Activated T-helper 17 cell treated with anti-CD3 and anti-CD28 coated beads, Interleukin-2, amount 50 U/mL, for 72 hours (primary cell): ENCODE measurements around the gene CFB. TPM values are rescaled to one million over a fixed set of nuclear protein-coding genes. Genes with fewer than 3 reads are reported as not detected.

Source experiments
- ATAC-seq: fragments of 150-1000 bp; cut with Tn5 transposase; replicated peaks from 2 replicates; pipeline ENCODE4 v1.10.0; 2021; ENCODE audit warnings: mild to moderate bottlenecking, moderate library complexity
- H3K27ac Mint-ChIP-seq: one replicate; pipeline ENCODE4 v1.8.0; 2022; ENCODE audit warnings: mixed read lengths
- H3K27me3 Mint-ChIP-seq: one replicate; pipeline ENCODE4 v1.8.0; 2022; ENCODE audit warnings: mixed read lengths
- H3K36me3 Mint-ChIP-seq: one replicate; pipeline ENCODE4 v1.8.0; 2022; ENCODE audit warnings: low read depth, mild to moderate bottlenecking, mixed read lengths
- H3K4me1 Mint-ChIP-seq: one replicate; pipeline ENCODE4 v1.8.0; 2022; ENCODE audit warnings: mixed read lengths
- H3K4me3 Mint-ChIP-seq: one replicate; pipeline ENCODE4 v1.8.0; 2022; ENCODE audit warnings: mild to moderate bottlenecking, mixed read lengths
- H3K9me3 Mint-ChIP-seq: one replicate; pipeline ENCODE4 v1.8.0; 2022; ENCODE audit warnings: mixed read lengths
- total RNA-seq, 2 donors: library from RNA; stranded (reverse); gene quantifications; one replicate each; pipeline ENCODE4 v1.2.3, GENCODE V29; 2022

CFB gene
- total RNA-seq, 2 donors from 2014 or later, result 1.5 TPM; not detected in 1

GRCh38 chr6:31949926-31950548 is 4.1 kb downstream of the CFB start:
- H3K27ac Mint-ChIP-seq, result no peak overlapping the region
- ATAC-seq, result no peak

GRCh38 chr6:31952140-31952805 is 6.4 kb downstream of the CFB start:
- ATAC-seq, result peak; percentile 69
- H3K9me3 Mint-ChIP-seq, result no peaks in the 10 kb centered on the region
- peaks cover 66% of the 10 kb centered on the region for H3K36me3 Mint-ChIP-seq
- no peaks in the 10 kb centered on the region for H3K27me3 Mint-ChIP-seq
- no peak overlapping the region for H3K4me3 Mint-ChIP-seq
- peaks cover 7% of the 10 kb centered on the region for H3K4me1 Mint-ChIP-seq
- peak overlapping the region; percentile 5 for H3K27ac Mint-ChIP-seq

More at GRCh38 chr6:31949926-31950548, 4.1 kb downstream of the CFB start:
- Mint-ChIP-seq H3K4me1 (peaks cover 4% of the 10 kb centered on the region), H3K36me3 (peaks cover 44% of the 10 kb centered on the region), H3K27me3 (no peaks in the 10 kb centered on the region), H3K9me3 (no peaks in the 10 kb centered on the region), H3K4me3 (no peak overlapping the region)

- no peak overlapping the region for H3K4me3 Mint-ChIP-seq
- H3K27me3 Mint-ChIP-seq, result no peaks in the 10 kb centered on the region
- peaks cover 67% of the 10 kb centered on the region for H3K36me3 Mint-ChIP-seq
- peaks cover 9% of the 10 kb centered on the region for H3K4me1 Mint-ChIP-seq
- no peak for ATAC-seq
- H3K27ac Mint-ChIP-seq, result peak overlapping the region; percentile 5
- H3K9me3 Mint-ChIP-seq, result no peaks in the 10 kb centered on the region
Observed at GRCh38 chr6:31952890-31953289, 7.0 kb downstream of the CFB start.

GRCh38 chr6:31954511-31954910 is 8.6 kb downstream of the CFB start:
- Mint-ChIP-seq H3K4me1 (peaks cover 10% of the 10 kb centered on the region), H3K27ac (no peak overlapping the region), H3K27me3 (no peaks in the 10 kb centered on the region), H3K4me3 (no peak overlapping the region), H3K36me3 (peaks cover 77% of the 10 kb centered on the region), H3K9me3 (no peaks in the 10 kb centered on the region)
- no peak for ATAC-seq

- no peaks in the 10 kb centered on the region for H3K27me3 Mint-ChIP-seq
- H3K4me3 Mint-ChIP-seq, result peak overlapping the region; percentile 97
- H3K4me1 Mint-ChIP-seq, result peaks cover 22% of the 10 kb centered on the region
- peaks cover 85% of the 10 kb centered on the region for H3K36me3 Mint-ChIP-seq
- no peak for ATAC-seq
- H3K9me3 Mint-ChIP-seq, result no peaks in the 10 kb centered on the region
- peak overlapping the region; percentile 97 for H3K27ac Mint-ChIP-seq
Observed at GRCh38 chr6:31956796-31957195, 10.9 kb downstream of the CFB start.

- peak overlapping the region; percentile 97 for H3K4me3 Mint-ChIP-seq
- peaks cover 86% of the 10 kb centered on the region for H3K36me3 Mint-ChIP-seq
- H3K9me3 Mint-ChIP-seq, result no peaks in the 10 kb centered on the region
- no peaks in the 10 kb centered on the region for H3K27me3 Mint-ChIP-seq
- peak overlapping the region; percentile 97 for H3K27ac Mint-ChIP-seq
- H3K4me1 Mint-ChIP-seq, result peaks cover 28% of the 10 kb centered on the region
- no peak for ATAC-seq
Observed at GRCh38 chr6:31958412-31958740, 12.5 kb downstream of the CFB start.

GRCh38 chr6:31958741-31959739 is 13.1 kb downstream of the CFB start, which contains the start of the genes NELFE and SKIC2:
NELFE (minus strand) TSS chr6:31958971; CDS start chr6:31958446, 525 bp downstream.
SKIC2 (plus strand) TSS chr6:31959175; CDS start chr6:31959193, 18 bp downstream.
- peaks cover 28% of the 10 kb centered on the region for H3K4me1 Mint-ChIP-seq
- no peaks in the 10 kb centered on the region for H3K27me3 Mint-ChIP-seq
- peaks cover 86% of the 10 kb centered on the region for H3K36me3 Mint-ChIP-seq
- H3K27ac Mint-ChIP-seq, result peak within 1 kb of the TSS; percentile 97
- peak within 1 kb of the TSS; percentile 97 for H3K4me3 Mint-ChIP-seq
- no peaks in the 10 kb centered on the region for H3K9me3 Mint-ChIP-seq
- ATAC-seq, result peak; percentile 100

GRCh38 chr6:31961616-31962015 is 15.7 kb downstream of the CFB start:
- Mint-ChIP-seq H3K27me3 (no peaks in the 10 kb centered on the region), H3K4me3 (no peak overlapping the region), H3K27ac (peak overlapping the region; percentile 73)

GRCh38 chr6:31963921-31964320 is 18.0 kb downstream of the CFB start:
- Mint-ChIP-seq H3K27ac (no peak overlapping the region), H3K4me1 (peaks cover 18% of the 10 kb centered on the region), H3K4me3 (no peak overlapping the region), H3K27me3 (no peaks in the 10 kb centered on the region), H3K36me3 (peaks cover 93% of the 10 kb centered on the region), H3K9me3 (no peaks in the 10 kb centered on the region)
- no peak for ATAC-seq

More at GRCh38 chr6:31961616-31962015, 15.7 kb downstream of the CFB start:
- peaks cover 86% of the 10 kb centered on the region for H3K36me3 Mint-ChIP-seq
- H3K4me1 Mint-ChIP-seq, result peaks cover 28% of the 10 kb centered on the region
- no peak for ATAC-seq
- no peaks in the 10 kb centered on the region for H3K9me3 Mint-ChIP-seq

GRCh38 chr6:31965700-31966099 is 19.8 kb downstream of the CFB start:
- no peak for ATAC-seq
- no peaks in the 10 kb centered on the region for H3K27me3 Mint-ChIP-seq
- peaks cover 97% of the 10 kb centered on the region for H3K36me3 Mint-ChIP-seq
- H3K9me3 Mint-ChIP-seq, result no peaks in the 10 kb centered on the region
- H3K27ac Mint-ChIP-seq, result no peak overlapping the region
- H3K4me3 Mint-ChIP-seq, result no peak overlapping the region
- peaks cover 18% of the 10 kb centered on the region for H3K4me1 Mint-ChIP-seq

GRCh38 chr6:31966506-31966905 is 20.6 kb downstream of the CFB start:
- H3K4me1 Mint-ChIP-seq, result peaks cover 16% of the 10 kb centered on the region
- no peaks in the 10 kb centered on the region for H3K9me3 Mint-ChIP-seq
- H3K27me3 Mint-ChIP-seq, result no peaks in the 10 kb centered on the region
- peaks cover 89% of the 10 kb centered on the region for H3K36me3 Mint-ChIP-seq
- no peak overlapping the region for H3K27ac Mint-ChIP-seq
- no peak overlapping the region for H3K4me3 Mint-ChIP-seq
- ATAC-seq, result no peak

GRCh38 chr6:31966997-31967925 is 21.4 kb downstream of the CFB start:
- H3K27ac Mint-ChIP-seq, result peak overlapping the region; percentile 28
- ATAC-seq, result no peak
- H3K4me3 Mint-ChIP-seq, result no peak overlapping the region
- H3K4me1 Mint-ChIP-seq, result peaks cover 11% of the 10 kb centered on the region
- peaks cover 89% of the 10 kb centered on the region for H3K36me3 Mint-ChIP-seq
- H3K27me3 Mint-ChIP-seq, result no peaks in the 10 kb centered on the region
- no peaks in the 10 kb centered on the region for H3K9me3 Mint-ChIP-seq

GRCh38 chr6:31967926-31968320 is 22.0 kb downstream of the CFB start:
- no peaks in the 10 kb centered on the region for H3K9me3 Mint-ChIP-seq
- peaks cover 89% of the 10 kb centered on the region for H3K36me3 Mint-ChIP-seq
- no peak overlapping the region for H3K4me3 Mint-ChIP-seq
- H3K27ac Mint-ChIP-seq, result peak overlapping the region; percentile 28
- peaks cover 13% of the 10 kb centered on the region for H3K4me1 Mint-ChIP-seq
- H3K27me3 Mint-ChIP-seq, result no peaks in the 10 kb centered on the region
- no peak for ATAC-seq
